K562 (cell line): Measurements from ENCODE around the gene APBA2. TPM values are rescaled to one million over a fixed set of nuclear protein-coding genes. Genes with fewer than 3 reads are reported as not detected.
A peak's percentile ranks its signal among the peaks of the same experiment; 100 is the strongest.

Source experiments
- ATAC-seq: fragments of 200-7000 bp; cut with Tn5 transposase; 3 replicates; pipeline ENCODE4 v1.9.1; 2020; ENCODE audit warnings: moderate library complexity
- BruUV-seq: library from RNA; stranded (reverse); fragments of 400-500 nt; replicated peaks from 2 replicates; lab custom pipeline; 2021; lab: Mats Ljungman, UMichigan
- CTCF ChIA-PET: fragments of 300-600 bp; formaldehyde crosslinking; extraction: SDS; loops from one replicate; lab custom pipeline; 2021; ENCODE audit warnings: low intra/inter-chr PET ratio; lab: Yijun Ruan, JAX
- POLR2A ChIA-PET: fragments of 300-600, 350-650 bp; sonication (Branson Sonifier 250); formaldehyde crosslinking; extraction: SDS; loops from one replicate; lab custom pipeline; 2021; ENCODE audit warnings: antibody characterized with exemption, inconsistent platforms; lab: Yijun Ruan, JAX
- DNase-seq, 4 experiments: peaks; one replicate each; pipeline versions ENCODE4 v3.0.0 to v3.0.0-alpha.2; 2011 to 2018; ENCODE audit warnings: low spot score in 3 of 4, mixed read lengths in 3 of 4; ENCODE audit errors: extremely low read depth in 1 of 4
- FAIRE-seq: peaks from 2 replicates; lab custom pipeline; 2011; peaks lifted over from hg19 to GRCh38; lab: Jason Lieb, UNC
- H2AFZ ChIP-seq: 2 replicates; pipeline ENCODE4 v1.6.0; 2011; ENCODE audit warnings: low read depth, low read length, control low read depth, inconsistent platforms
- H3K27ac ChIP-seq: fragments of 200-600 bp; 3 replicates; pipeline ENCODE4 v1.8.0; 2011; ENCODE audit warnings: low read depth, mild to moderate bottlenecking, control low read depth, inconsistent platforms, low read length, moderate library complexity, mixed read lengths; ENCODE audit errors: extremely low read depth
- H3K27me3 ChIP-seq, 2 experiments: fragments of 300-600 bp in 1 of 2; 2 replicates in 1 of 2; 3 replicates in 1 of 2; pipeline versions ENCODE4 v1.6.0 to v1.8.0; 2011; ENCODE audit warnings: inconsistent platforms in 2 of 2, low read length in 2 of 2, mild to moderate bottlenecking in 1 of 2, mixed read lengths in 1 of 2, moderate library complexity in 1 of 2; ENCODE audit not compliant: control insufficient read depth in 2 of 2, insufficient read depth in 2 of 2
- H3K36me3 ChIP-seq: fragments of 300-600 bp; 3 replicates; pipeline ENCODE4 v1.8.0; 2011; ENCODE audit warnings: mild to moderate bottlenecking, low read length, inconsistent platforms; ENCODE audit not compliant: control insufficient read depth, insufficient read depth
- H3K4me1 ChIP-seq, 2 experiments: fragments of 200-600 bp in 1 of 2; replicated peaks in 1 of 2; 2 replicates in 1 of 2; 3 replicates in 1 of 2; pipeline versions ENCODE4 v1.5.1 to v1.8.0; 2011; ENCODE audit warnings: inconsistent platforms in 2 of 2, low read length in 2 of 2, mild to moderate bottlenecking in 1 of 2, mixed read lengths in 1 of 2, moderate library complexity in 1 of 2; ENCODE audit not compliant: control insufficient read depth in 2 of 2, insufficient read depth in 2 of 2
- H3K4me2 ChIP-seq: 2 replicates; pipeline ENCODE4 v1.6.1; 2011; ENCODE audit warnings: low read length, control low read depth, inconsistent platforms, mixed read lengths; ENCODE audit not compliant: insufficient read depth
- H3K4me3 ChIP-seq: fragments of 200-600 bp; sonication (generic), shearing (Covaris generic); 2 replicates; pipeline ENCODE4 v1.5.1; 2016; ENCODE audit warnings: control low read depth, inconsistent platforms
- H3K79me2 ChIP-seq: fragments of 200-600 bp; 3 replicates; pipeline ENCODE4 v1.8.0; 2011; ENCODE audit warnings: low read length, inconsistent platforms; ENCODE audit not compliant: control insufficient read depth, insufficient read depth
- H3K9ac ChIP-seq, 2 experiments: 2 replicates each; pipeline versions ENCODE4 v1.6.0 to v1.6.1; 2011; ENCODE audit warnings: low read depth in 2 of 2, low read length in 2 of 2, control low read depth in 1 of 2, inconsistent platforms in 1 of 2, mild to moderate bottlenecking in 1 of 2, mixed read lengths in 1 of 2; ENCODE audit not compliant: insufficient read depth in 1 of 2
- H3K9me1 ChIP-seq: one replicate; pipeline ENCODE4 v1.6.0; 2011; ENCODE audit warnings: inconsistent platforms, mild to moderate bottlenecking, low read length, moderate library complexity; ENCODE audit not compliant: control insufficient read depth, insufficient read depth
- H3K9me3 ChIP-seq: replicated peaks from 2 replicates; pipeline ENCODE4 v1.5.1; 2011; ENCODE audit warnings: low read depth, low read length, inconsistent platforms; ENCODE audit not compliant: control insufficient read depth, insufficient read depth
- H4K20me1 ChIP-seq: replicated peaks from 2 replicates; pipeline ENCODE4 v1.6.1; 2011; ENCODE audit warnings: low read length, inconsistent platforms, mixed read lengths; ENCODE audit not compliant: control insufficient read depth, insufficient read depth
- ARID2 ChIP-seq: fragments of 450-650 bp; IDR thresholded peaks from 2 replicates; pipeline ENCODE4 v1.6.1; 2017; ENCODE audit warnings: antibody characterized with exemption, mild to moderate bottlenecking
- ARID3B ChIP-seq: fragments of 250-450 bp; sonication (Bioruptor Pico); IDR thresholded peaks from 2 replicates; pipeline ENCODE4 v1.4.0; 2020; ENCODE audit warnings: borderline replicate concordance
- CLOCK ChIP-seq: fragments of 250-450 bp; sonication (Bioruptor Pico); IDR thresholded peaks from 2 replicates; pipeline ENCODE4 v1.4.0; 2020; ENCODE audit warnings: mild to moderate bottlenecking, moderate library complexity, borderline replicate concordance
- IFI16 ChIP-seq: fragments of 250-450 bp; sonication (Bioruptor Pico); IDR thresholded peaks from 2 replicates; pipeline ENCODE4 v2.1.2; 2022; ENCODE audit warnings: mild to moderate bottlenecking, inconsistent platforms
- KDM5B ChIP-seq: fragments of 200-600 bp; sonication (generic); IDR thresholded peaks from 2 replicates; pipeline ENCODE4 v1.6.1; 2012; ENCODE audit warnings: low read depth, mild to moderate bottlenecking, moderate library complexity, low read length, control low read depth, inconsistent platforms; ENCODE audit not compliant: insufficient replicate concordance
- KLF13 ChIP-seq: fragments of 450-650 bp; IDR thresholded peaks from 2 replicates; pipeline ENCODE4 v1.6.1; 2016; ENCODE audit warnings: missing genetic modification characterization, low read depth, mild to moderate bottlenecking, missing compliant biosample characterization, moderate library complexity, borderline replicate concordance
- SREBF2 ChIP-seq: sonication (generic); formaldehyde crosslinking; IDR thresholded peaks from 2 replicates; pipeline ENCODE4 v1.4.0; 2020; ENCODE audit warnings: mild to moderate bottlenecking, missing genetic modification reagents
- TFE3 ChIP-seq: fragments of 450-650 bp; formaldehyde crosslinking; IDR thresholded peaks from 2 replicates; pipeline ENCODE4 v1.4.0; 2020; ENCODE audit warnings: mild to moderate bottlenecking, mixed read lengths
- TOE1 ChIP-seq, 2 experiments: fragments of 450-650 bp in 1 of 2; sonication (generic) in 1 of 2; formaldehyde crosslinking in 1 of 2; IDR thresholded peaks; 2 replicates each; pipeline versions ENCODE4 v1.7.1 to v1.8.0; 2016 to 2022; ENCODE audit warnings: borderline replicate concordance in 2 of 2, mild to moderate bottlenecking in 2 of 2, antibody characterized with exemption in 1 of 2, inconsistent platforms in 1 of 2, low read depth in 1 of 2, missing genetic modification reagents in 1 of 2, moderate library complexity in 1 of 2
- ZNF395 ChIP-seq: fragments of 200-800 bp; sonication (Bioruptor generic); IDR thresholded peaks from 2 replicates; pipeline ENCODE4 v1.6.1; 2017; ENCODE audit warnings: missing genetic modification characterization, missing compliant biosample characterization
- WGBS: fragments of 100-300 bp; shearing (Covaris generic); methylation state at CpG from one replicate; pipeline ENCODE4 v1.1.6; 2016; ENCODE audit warnings: low coverage, mixed read lengths; ENCODE audit not compliant: insufficient coverage; ENCODE audit errors: missing lambda C conversion rate; 5-methylcytosine and 5-hydroxymethylcytosine counted together
- in situ Hi-C: fragments of 300-500 bp; cut with MboI; formaldehyde crosslinking; loops from 4 replicates; pipeline ENCODE4 v1.15.0; 2018; ENCODE audit warnings: inconsistent platforms, mixed read lengths
- intact Hi-C: fragments of 100-400 bp; cut with micrococcal nuclease; formaldehyde crosslinking; loops from 2 replicates; pipeline ENCODE4 v1.14.2; 2022
- polyA plus RNA-seq, 8 experiments: library from polyadenylated mRNA; depleted of rRNA in 4 of 8; stranded (reverse) in 5 of 8; unstranded in 3 of 8; fragments of >200 nt; fragmentation: Nextera tagmentation in 2 of 8; fragmentation: Illumina TruSeq in 1 of 8; extraction: Ambion mirVana in 2 of 8; extraction: Trizol in 1 of 8; gene quantifications; 2 replicates each; pipeline versions ENCODE4 v1.2.1 to v1.2.3, GENCODE V29; 2011 to 2014; ENCODE audit warnings: inconsistent platforms in 1 of 8, missing spikeins in 1 of 8
- total RNA-seq, 7 experiments: library from RNA; depleted of rRNA in 6 of 7; stranded (reverse); fragments of >200 nt in 6 of 7; fragmentation: Illumina TruSeq in 2 of 7; extraction: Trizol in 2 of 7; gene quantifications; 2 replicates each; pipeline versions ENCODE4 v1.2.1 to v1.2.3, GENCODE V29; 2011 to 2021; ENCODE audit warnings: low replicate concordance in 1 of 7

APBA2 gene
- total and polyA plus RNA-seq, 9 of the 15 experiments (the other 6 are each of a cell fraction or from before 2014, with no cell fraction given), result 0.24 to 40.9 (median 25.2) TPM

GRCh38 chr15:28955160-28955992 lies 69.6 kb downstream of the APBA2 start:
- peak overlapping the region; percentile 56 for H3K4me2 ChIP-seq
- ChIA-PET CTCF (no interaction called here), POLR2A (interaction anchor here (1.0 to 2.5 kb wide), 4 partner anchors 9 to 43 kb away, joined by 3 to 11 read pairs (median 6); no protein-coding TSS in a partner anchor)
- H3K27me3 ChIP-seq, result no peaks in the 10 kb centered on the region
- ATAC-seq (peak; percentile 88), DNase-seq (peak in 2 of 4 experiments; percentile 66 to 84), FAIRE-seq (peak; percentile 93)
- H3K4me3 ChIP-seq, result peak overlapping the region; percentile 1; the same call in 1 of the 2 replicates
- H3K9me1 ChIP-seq, result no peaks in the 10 kb centered on the region
- peak overlapping the region; percentile 80 for H3K27ac ChIP-seq
- peak overlapping the region; percentile 75; the same call in 1 of the 2 replicates for H2AFZ ChIP-seq
- no peaks in the 10 kb centered on the region for H3K9me3 ChIP-seq
- whole genome bisulfite sequencing, result 20% methylated on average over 8 of the region's 8 CpGs
- intact Hi-C loops, result loop anchor here (5.0 kb wide), 1 partner anchor 43 kb away; no protein-coding TSS in a partner anchor
- peak overlapping the region; percentile 46 to 82; a peak in 3 of 4 replicates for H3K9ac ChIP-seq
- peaks cover 37 to 46% of the 10 kb centered on the region in 2 experiments for H3K4me1 ChIP-seq
- peaks cover 43% of the 10 kb centered on the region for H3K79me2 ChIP-seq
- 0 out of 2 replicates have a peak, but pooled peaks cover 3% of the 10 kb centered on the region for H4K20me1 ChIP-seq
- peaks cover 5% of the 10 kb centered on the region; the same call in 2 of the 3 replicates for H3K36me3 ChIP-seq
- in situ Hi-C loops, result no loop called here
- no TSS peak for BruUV-seq
- TF ChIP-seq KLF13 (tag) (no peak), CLOCK (CRISPR knock-in tag) (no peak), ARID3B (no peak), TOE1 (IDR thresholded peaks at IDR 0.05; ENCODE audit: borderline replicate concordance) (no peak), TOE1 (CRISPR knock-in tag; IDR thresholded peaks at IDR 0.05; ENCODE audit: borderline replicate concordance, low read depth) (no peak), ZNF395 (CRISPR knock-in tag) (peak; percentile 24; the same call in 1 of the 2 replicates), SREBF2 (no peak), TFE3 (CRISPR knock-in tag) (no peak), ARID2 (no peak), IFI16 (CRISPR knock-in tag) (no peak), KDM5B (peak; percentile 30)
